AG04450 (cell line): ENCODE results near the gene DHRS1. TPM values are rescaled to one million over a fixed set of nuclear protein-coding genes. Genes with fewer than 3 reads are reported as not detected.
A peak's percentile ranks its signal among the peaks of the same experiment; 100 is the strongest.

Source experiments
- CTCF ChIA-PET: fragments of 300-600, 350-600 bp; formaldehyde crosslinking; extraction: SDS; loops from one replicate; lab custom pipeline; 2022; ENCODE audit warnings: antibody characterized with exemption, inconsistent platforms; lab: Charles Lee
- POLR2A ChIA-PET: fragments of 350-600 bp; formaldehyde crosslinking; extraction: SDS; loops from one replicate; lab custom pipeline; 2021; ENCODE audit warnings: antibody characterized with exemption, inconsistent platforms; lab: Yijun Ruan, JAX
- DNase-seq: peaks from one replicate; pipeline ENCODE4 v3.0.0-alpha.2; 2011; ENCODE audit warnings: low read depth, low spot score
- H3K27ac ChIP-seq: one replicate; pipeline ENCODE4 v1.5.1; 2012; ENCODE audit warnings: low read depth, low read length, control low read depth
- H3K27me3 ChIP-seq: one replicate; pipeline ENCODE4 v1.6.0; 2012; ENCODE audit warnings: low read length; ENCODE audit not compliant: control insufficient read depth, insufficient read depth
- H3K4me3 ChIP-seq: 2 replicates; pipeline ENCODE4 v1.5.1; 2011; ENCODE audit warnings: mild to moderate bottlenecking, low read depth, low read length, control low read depth
- H3K9me3 ChIP-seq: 2 replicates; pipeline ENCODE4 v1.5.1; 2012; ENCODE audit warnings: low read length; ENCODE audit not compliant: control insufficient read depth, insufficient read depth
- polyA plus RNA-seq: library from polyadenylated mRNA; depleted of rRNA; stranded (reverse); fragments of >200 nt; gene quantifications from 2 replicates; pipeline ENCODE4 v1.2.3, GENCODE V29; 2011
- TF ChIP-seq, protein P1 (sequence below): IDR thresholded peaks from 2 replicates; pipeline ENCODE4 v1.5.1; 2011; ENCODE audit warnings: low read depth, low read length, control low read depth, inconsistent platforms

DHRS1 gene
- polyA plus RNA-seq, 1 experiment, result 33.8 TPM

- POLR2A ChIA-PET, result no interaction called here
- DNase-seq, result no peak
- no peak overlapping the region for H3K4me3 ChIP-seq
- TF ChIP-seq, protein P1, sequence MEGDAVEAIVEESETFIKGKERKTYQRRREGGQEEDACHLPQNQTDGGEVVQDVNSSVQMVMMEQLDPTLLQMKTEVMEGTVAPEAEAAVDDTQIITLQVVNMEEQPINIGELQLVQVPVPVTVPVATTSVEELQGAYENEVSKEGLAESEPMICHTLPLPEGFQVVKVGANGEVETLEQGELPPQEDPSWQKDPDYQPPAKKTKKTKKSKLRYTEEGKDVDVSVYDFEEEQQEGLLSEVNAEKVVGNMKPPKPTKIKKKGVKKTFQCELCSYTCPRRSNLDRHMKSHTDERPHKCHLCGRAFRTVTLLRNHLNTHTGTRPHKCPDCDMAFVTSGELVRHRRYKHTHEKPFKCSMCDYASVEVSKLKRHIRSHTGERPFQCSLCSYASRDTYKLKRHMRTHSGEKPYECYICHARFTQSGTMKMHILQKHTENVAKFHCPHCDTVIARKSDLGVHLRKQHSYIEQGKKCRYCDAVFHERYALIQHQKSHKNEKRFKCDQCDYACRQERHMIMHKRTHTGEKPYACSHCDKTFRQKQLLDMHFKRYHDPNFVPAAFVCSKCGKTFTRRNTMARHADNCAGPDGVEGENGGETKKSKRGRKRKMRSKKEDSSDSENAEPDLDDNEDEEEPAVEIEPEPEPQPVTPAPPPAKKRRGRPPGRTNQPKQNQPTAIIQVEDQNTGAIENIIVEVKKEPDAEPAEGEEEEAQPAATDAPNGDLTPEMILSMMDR, result no peak
- H3K27me3 ChIP-seq, result no peaks in the 10 kb centered on the region
- CTCF ChIA-PET, result interaction anchor here (2.8 kb wide), 1 partner anchor 15 kb away, joined by 9 read pairs; no protein-coding TSS in a partner anchor
- no peaks in the 10 kb centered on the region for H3K9me3 ChIP-seq
- no peak overlapping the region for H3K27ac ChIP-seq
These were observed 17.9 kb downstream of the DHRS1 start for GRCh38 chr14:24281636-24282035.

GRCh38 chr14:24280797-24281460 lies 18.7 kb downstream of the DHRS1 start:
- H3K9me3 ChIP-seq, result no peaks in the 10 kb centered on the region
- no peak overlapping the region for H3K27ac ChIP-seq
- H3K4me3 ChIP-seq, result no peak overlapping the region
- ChIA-PET CTCF (interaction anchor here (1.3 to 2.8 kb wide), 2 partner anchors 9 to 16 kb away, joined by 3 to 9 read pairs; partner anchors contain the start of gene RABGGTA), POLR2A (no interaction called here)
- H3K27me3 ChIP-seq, result no peaks in the 10 kb centered on the region
- no peak for DNase-seq
- TF ChIP-seq, protein P1, result no peak

GRCh38 chr14:24279301-24280186 lies 20.0 kb downstream of the DHRS1 start:
- Histone ChIP-seq H3K27ac (no peak overlapping the region), H3K27me3 (no peaks in the 10 kb centered on the region), H3K9me3 (no peaks in the 10 kb centered on the region), H3K4me3 (no peak overlapping the region)
- DNase-seq, result no peak
- TF ChIP-seq, protein P1, result 0 out of 2 replicates have a peak, but pooled peaks have one; percentile 2
- CTCF ChIA-PET, result interaction anchor here (0.5 to 2.8 kb wide), 5 partner anchors 9 to 37 kb away, joined by 3 to 9 read pairs (median 3); partner anchors contain the start of genes CIDEB and TINF2
- POLR2A ChIA-PET, result interaction anchor here (0.8 kb wide), 1 partner anchor 20 kb away, joined by 3 read pairs; the partner anchor contains the start of genes DHRS1 and NOP9

DNA sequence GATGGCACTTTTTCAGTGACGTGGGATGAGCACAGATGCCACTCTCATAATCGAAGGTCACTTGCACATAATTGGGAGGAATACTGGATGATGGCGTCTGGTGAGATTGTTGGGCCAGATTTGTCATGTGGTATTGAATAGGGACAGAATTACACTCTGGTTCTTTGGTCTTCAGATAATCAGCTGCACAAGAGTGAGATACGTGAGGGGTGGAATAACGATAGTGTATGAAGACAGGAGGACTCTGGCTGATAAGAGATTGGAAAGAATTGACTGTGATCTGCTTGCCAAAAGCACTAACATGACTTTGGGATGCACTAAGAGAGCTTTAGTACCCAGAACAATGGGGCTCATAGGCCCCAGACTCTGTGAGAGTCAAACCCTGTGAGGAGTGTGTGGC lies 21.2 kb downstream of the DHRS1 start:
- DNase-seq, result no peak
- Histone ChIP-seq H3K27ac (no peak overlapping the region), H3K4me3 (no peak overlapping the region), H3K27me3 (no peaks in the 10 kb centered on the region), H3K9me3 (no peaks in the 10 kb centered on the region)
- ChIA-PET CTCF (interaction anchor here (0.7 to 1.5 kb wide), 4 partner anchors 18 to 36 kb away, joined by 3 to 4 read pairs (median 3); partner anchors contain the start of genes CIDEB and TINF2), POLR2A (no interaction called here)
- TF ChIP-seq, protein P1, result no peak
